PFSK-1 (cell line): ENCODE measurements around the gene VPS41.

ENCODE experiments used
- POLR2AphosphoS5 ChIP-seq: IDR thresholded peaks from 2 replicates; pipeline ENCODE4 v1.6.1; 2012; ENCODE audit warnings: low read depth, mild to moderate bottlenecking, control low read depth, low read length, moderate library complexity
- REST ChIP-seq, 2 experiments: IDR thresholded peaks; 2 replicates each; pipeline versions ENCODE4 v1.6.1 to v1.8.0; 2011 to 2012; ENCODE audit warnings: low read depth in 2 of 2, low read length in 2 of 2, control low read depth in 1 of 2, inconsistent platforms in 1 of 2, mild to moderate bottlenecking in 1 of 2, moderate library complexity in 1 of 2; ENCODE audit not compliant: insufficient read depth in 1 of 2

- TF ChIP-seq REST (IDR thresholded peaks at IDR 0.05; ENCODE audit: insufficient read depth in 1 of 2, low read depth in 2 of 2, low read length in 2 of 2): no peak
- TF ChIP-seq POLR2AphosphoS5: no peak
These were observed 25.5 kb upstream of the VPS41 start for GRCh38 chr7:38934536-38934935.
